GM18858 (cell line): ENCODE measurements around the gene HOMER2.
"Not testable (repeated sequence)": the region's sequence is repeated elsewhere in the genome, so short reads cannot be mapped to it uniquely, and the experiment has no call there.

Experiments used
- ATAC-seq: cut with Tn5 transposase; IDR thresholded peaks from one replicate; pipeline ENCODE4 v1.9.1; 2021; ENCODE audit not compliant: unreplicated experiment

HOMER2 gene

GRCh38 chr15:82865981-82866380 is 86.5 kb downstream of the HOMER2 start:
- not testable (repeated sequence) for ATAC-seq

GRCh38 chr15:82865581-82865980 is 86.9 kb downstream of the HOMER2 start:
- not testable (repeated sequence) for ATAC-seq

- no peak for ATAC-seq
These were observed 87.6 kb downstream of the HOMER2 start for GRCh38 chr15:82864967-82865366.

- no peak for ATAC-seq
These were observed 89.6 kb downstream of the HOMER2 start for GRCh38 chr15:82862886-82863285.

- ATAC-seq: no peak
These were observed 93.6 kb downstream of the HOMER2 start for GRCh38 chr15:82858932-82859331.

GRCh38 chr15:82856397-82857170 is 95.9 kb downstream of the HOMER2 start:
- ATAC-seq: no peak

- ATAC-seq: no peak
These were observed 97.0 kb downstream of the HOMER2 start for GRCh38 chr15:82855286-82856100.

- ATAC-seq: no peak
These were observed 98.0 kb downstream of the HOMER2 start for GRCh38 chr15:82854554-82854953.

GRCh38 chr15:82852941-82853561 is 99.5 kb downstream of the HOMER2 start:
- ATAC-seq: no peak

GRCh38 chr15:82851981-82852511 is 100.5 kb downstream of the HOMER2 start:
- ATAC-seq: no peak

GRCh38 chr15:82851306-82851850 is 101.1 kb downstream of the HOMER2 start:
- no peak for ATAC-seq

GRCh38 chr15:82850731-82851130 is 101.8 kb downstream of the HOMER2 start:
- no peak for ATAC-seq

- ATAC-seq: no peak
These were observed 102.7 kb downstream of the HOMER2 start for GRCh38 chr15:82849556-82850512.

GRCh38 chr15:82848241-82848993 is 104.1 kb downstream of the HOMER2 start:
- no peak for ATAC-seq

- ATAC-seq: no peak
These were observed 104.8 kb downstream of the HOMER2 start for GRCh38 chr15:82847703-82848102.

GRCh38 chr15:82846621-82847020 is 105.9 kb downstream of the HOMER2 start:
- no peak for ATAC-seq

- ATAC-seq: no peak
These were observed 106.8 kb downstream of the HOMER2 start for GRCh38 chr15:82845686-82846085.

- no peak for ATAC-seq
These were observed 109.0 kb downstream of the HOMER2 start for GRCh38 chr15:82843566-82843965.

GRCh38 chr15:82840166-82840565 is 112.4 kb downstream of the HOMER2 start:
- ATAC-seq: no peak
